Measurements from ENCODE around the gene KRT74.
"Not testable (repeated sequence)": the region's sequence is repeated elsewhere in the genome, so short reads cannot be mapped to it uniquely, and the experiment has no call there.

KRT74 gene

DNA sequence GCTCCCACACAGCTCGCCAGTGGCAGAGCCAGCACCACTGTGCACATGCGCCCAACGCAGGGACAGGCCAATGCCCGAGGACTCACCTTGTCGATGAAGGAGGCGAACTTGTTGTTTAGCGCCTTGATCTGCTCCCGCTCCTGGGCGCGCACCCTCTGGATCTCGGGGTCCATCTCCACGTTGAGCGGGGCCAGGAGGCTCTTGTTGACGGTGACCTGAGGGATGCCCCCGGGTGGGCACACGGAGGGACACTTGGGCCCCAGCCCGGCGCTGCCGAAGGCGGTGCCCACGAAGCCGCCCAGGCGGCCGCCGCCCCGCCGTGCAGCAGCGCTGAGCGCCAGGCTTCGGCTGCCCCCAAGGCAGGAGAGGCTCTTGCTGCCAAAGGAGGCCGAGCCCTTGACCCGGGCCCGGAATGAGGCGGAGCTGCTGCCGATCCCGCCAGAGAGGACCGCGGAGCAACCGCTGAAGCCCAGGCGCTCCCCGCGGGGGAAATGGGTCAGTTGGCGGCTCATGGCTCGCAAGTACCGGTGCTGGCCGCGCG lies 27.4 kb upstream of the KRT74 start, which contains the start of gene KRT72:
TSS of gene KRT72 (minus strand) at position 523 of the 541 bp plus-strand sequence. CDS start at position 512, 11 bp downstream.
- peaks cover 80% of the 10 kb centered on the region for H3K27me3 ChIP-seq (ENCODE audit: insufficient read depth, low read depth, severe bottlenecking)
- TF ChIP-seq, protein P1, sequence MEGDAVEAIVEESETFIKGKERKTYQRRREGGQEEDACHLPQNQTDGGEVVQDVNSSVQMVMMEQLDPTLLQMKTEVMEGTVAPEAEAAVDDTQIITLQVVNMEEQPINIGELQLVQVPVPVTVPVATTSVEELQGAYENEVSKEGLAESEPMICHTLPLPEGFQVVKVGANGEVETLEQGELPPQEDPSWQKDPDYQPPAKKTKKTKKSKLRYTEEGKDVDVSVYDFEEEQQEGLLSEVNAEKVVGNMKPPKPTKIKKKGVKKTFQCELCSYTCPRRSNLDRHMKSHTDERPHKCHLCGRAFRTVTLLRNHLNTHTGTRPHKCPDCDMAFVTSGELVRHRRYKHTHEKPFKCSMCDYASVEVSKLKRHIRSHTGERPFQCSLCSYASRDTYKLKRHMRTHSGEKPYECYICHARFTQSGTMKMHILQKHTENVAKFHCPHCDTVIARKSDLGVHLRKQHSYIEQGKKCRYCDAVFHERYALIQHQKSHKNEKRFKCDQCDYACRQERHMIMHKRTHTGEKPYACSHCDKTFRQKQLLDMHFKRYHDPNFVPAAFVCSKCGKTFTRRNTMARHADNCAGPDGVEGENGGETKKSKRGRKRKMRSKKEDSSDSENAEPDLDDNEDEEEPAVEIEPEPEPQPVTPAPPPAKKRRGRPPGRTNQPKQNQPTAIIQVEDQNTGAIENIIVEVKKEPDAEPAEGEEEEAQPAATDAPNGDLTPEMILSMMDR (IDR thresholded peaks at IDR 0.05; ENCODE audit: low read depth, low read length): no peak
- no peak for DNase-seq

DNA sequence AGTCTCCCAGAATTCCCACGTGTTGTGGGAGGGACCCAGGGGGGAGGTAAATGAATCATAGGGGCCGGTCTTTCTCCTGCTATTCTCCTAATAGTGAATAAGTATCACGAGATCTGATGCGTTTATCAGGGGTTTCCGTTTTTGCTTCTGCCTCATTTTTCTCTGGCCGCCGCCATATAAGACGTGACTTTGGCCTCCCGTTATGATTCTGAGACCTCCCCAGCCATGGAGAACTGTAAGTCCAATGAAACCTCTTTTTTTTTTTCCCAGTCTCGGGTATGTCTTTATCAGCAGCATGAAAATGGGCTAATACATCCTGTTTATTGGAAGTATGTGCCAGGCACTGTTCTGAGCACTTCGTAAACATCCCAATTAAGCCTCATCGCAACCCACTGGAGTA lies 26.8 kb upstream of the KRT74 start:
- peaks cover 80% of the 10 kb centered on the region for H3K27me3 ChIP-seq (ENCODE audit: insufficient read depth, low read depth, severe bottlenecking)
- no peak overlapping the region for H3K27ac ChIP-seq
- no peak overlapping the region for H3K4me3 ChIP-seq (ENCODE audit: low read depth, low read length)
- TF ChIP-seq, protein P1 (IDR thresholded peaks at IDR 0.05; ENCODE audit: low read depth, low read length): no peak
- no peak for DNase-seq
- no peaks in the 10 kb centered on the region for H3K36me3 ChIP-seq
- no peaks in the 10 kb centered on the region for H3K9me3 ChIP-seq (ENCODE audit: severe bottlenecking)

More for the DNA sequence above, 27.4 kb upstream of the KRT74 start, which contains the start of gene KRT72:
- Histone ChIP-seq H3K9me3 (ENCODE audit: severe bottlenecking) (no peaks in the 10 kb centered on the region), H3K27ac (no peak within 1 kb of the TSS), H3K36me3 (no peaks in the 10 kb centered on the region), H3K4me3 (ENCODE audit: low read depth, low read length) (no peak within 1 kb of the TSS)

DNA sequence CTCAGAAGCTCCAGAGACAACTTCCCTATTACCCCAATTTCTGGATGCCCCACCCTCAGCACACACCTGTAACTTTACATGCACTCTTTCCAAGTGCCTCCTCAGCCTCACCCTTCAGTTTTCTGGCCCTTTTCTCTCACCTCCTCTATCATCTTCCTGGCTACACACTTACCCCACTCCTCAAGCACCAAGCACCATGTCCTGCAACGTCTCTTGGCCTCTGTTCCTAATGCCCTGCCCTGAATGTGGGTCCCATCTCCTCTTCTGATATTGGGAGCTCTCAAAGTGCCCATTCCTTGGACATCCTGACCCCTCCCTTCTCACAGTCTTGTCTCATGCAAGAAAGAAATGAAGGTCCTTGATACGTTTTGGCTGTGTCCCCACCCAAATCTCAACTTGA lies 26.4 kb upstream of the KRT74 start:
- Histone ChIP-seq H3K4me3 (ENCODE audit: low read depth, low read length) (no peak overlapping the region), H3K36me3 (no peaks in the 10 kb centered on the region), H3K27ac (no peak overlapping the region), H3K9me3 (ENCODE audit: severe bottlenecking) (no peaks in the 10 kb centered on the region), H3K27me3 (ENCODE audit: insufficient read depth, low read depth, severe bottlenecking) (peaks cover 81% of the 10 kb centered on the region)
- TF ChIP-seq, protein P1 (IDR thresholded peaks at IDR 0.05; ENCODE audit: low read depth, low read length): no peak
- DNase-seq: no peak

DNA sequence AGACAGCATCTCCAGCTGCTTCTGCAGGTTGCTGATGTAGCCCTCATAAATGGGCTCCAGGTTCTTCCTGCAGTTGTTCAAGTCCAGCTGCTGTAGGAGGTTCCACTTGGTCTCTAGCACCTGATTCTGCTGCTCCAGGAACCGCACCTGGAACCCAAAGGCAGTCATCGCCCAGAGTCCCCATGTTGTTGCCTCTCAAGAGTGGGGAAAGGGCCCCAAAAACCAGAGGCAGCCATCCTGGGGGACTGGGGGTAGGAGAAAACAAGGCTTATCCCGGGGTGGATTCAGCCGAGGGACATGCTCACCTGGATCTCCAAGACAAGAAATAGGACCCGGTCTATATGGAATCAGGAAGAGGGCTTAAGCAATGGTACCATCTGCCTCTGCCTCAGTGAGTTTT lies 25.3 kb upstream of the KRT74 start:
- Histone ChIP-seq H3K4me3 (ENCODE audit: low read depth, low read length) (no peak overlapping the region), H3K9me3 (ENCODE audit: severe bottlenecking) (peaks cover 5% of the 10 kb centered on the region), H3K36me3 (no peaks in the 10 kb centered on the region), H3K27me3 (ENCODE audit: insufficient read depth, low read depth, severe bottlenecking) (peaks cover 73% of the 10 kb centered on the region), H3K27ac (no peak overlapping the region)
- no peak for DNase-seq
- TF ChIP-seq, protein P1 (IDR thresholded peaks at IDR 0.05; ENCODE audit: low read depth, low read length): no peak

DNA sequence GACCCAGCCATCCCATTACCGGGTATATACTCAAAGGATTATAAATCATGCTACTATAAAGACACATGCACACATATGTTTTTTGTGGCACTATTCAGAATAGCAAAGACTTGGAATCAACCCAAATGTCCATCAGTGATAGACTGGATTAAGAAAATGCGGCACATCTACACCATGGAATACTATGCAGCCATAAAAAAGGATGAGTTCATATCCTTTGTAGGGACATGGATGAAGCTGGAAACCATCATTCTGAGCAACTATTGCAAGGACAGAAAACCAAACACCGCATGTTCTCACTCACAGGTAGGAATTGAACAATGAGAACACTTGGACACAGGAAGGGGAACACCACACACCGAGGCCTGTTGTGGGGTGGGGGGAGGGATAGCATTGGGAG lies 20.6 kb upstream of the KRT74 start:
- not testable (repeated sequence) for H3K27ac ChIP-seq; H3K4me3 ChIP-seq (ENCODE audit: low read depth, low read length); H3K36me3 ChIP-seq; DNase-seq
- Histone ChIP-seq H3K27me3 (ENCODE audit: insufficient read depth, low read depth, severe bottlenecking) (peaks cover 70% of the 10 kb centered on the region), H3K9me3 (ENCODE audit: severe bottlenecking) (peaks cover 11% of the 10 kb centered on the region)

DNA sequence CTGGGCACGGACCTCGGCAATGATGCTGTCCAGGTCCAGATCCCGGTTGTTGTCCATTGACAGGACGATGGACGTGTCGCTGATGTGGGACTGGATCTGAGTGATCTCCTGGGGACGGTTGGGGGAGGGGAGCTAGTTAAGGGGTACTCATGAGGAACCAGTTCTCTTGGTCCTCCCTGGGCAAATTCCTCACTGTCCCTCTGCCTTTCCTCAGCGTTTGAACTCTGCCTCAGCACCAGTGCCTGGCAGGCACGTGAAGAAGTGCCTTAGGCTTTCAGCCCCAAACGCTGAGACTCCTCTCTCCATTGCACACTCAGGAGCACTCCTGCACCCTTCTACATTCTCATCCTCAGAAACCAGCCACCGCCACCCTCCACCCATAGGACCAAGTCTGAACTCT lies 17.9 kb upstream of the KRT74 start:
- Histone ChIP-seq H3K27ac (no peak overlapping the region), H3K36me3 (no peaks in the 10 kb centered on the region), H3K4me3 (ENCODE audit: low read depth, low read length) (no peak overlapping the region), H3K9me3 (ENCODE audit: severe bottlenecking) (peaks cover 11% of the 10 kb centered on the region), H3K27me3 (ENCODE audit: insufficient read depth, low read depth, severe bottlenecking) (peaks cover 73% of the 10 kb centered on the region)
- DNase-seq: no peak
- TF ChIP-seq, protein P1 (IDR thresholded peaks at IDR 0.05; ENCODE audit: low read depth, low read length): no peak

Data from WERI-Rb-1 (cell line).